Activated gamma-delta T cell (primary cell): ENCODE results near the gene ARHGAP5.

Source experiments
- DNase-seq: peaks from one replicate; lab custom pipeline; 2025; lab: John Stamatoyannopoulos, UW

Gene ARHGAP5

GRCh38 chr14:32075672-32076277 is 1.3 kb upstream of the ARHGAP5 start:
- DNase-seq, result peak; percentile 20

- DNase-seq, result peak; percentile 68
Measured at GRCh38 chr14:32076278-32077080, 625 bp upstream of the ARHGAP5 start.

- peak; percentile 0 for DNase-seq
Measured at GRCh38 chr14:32078023-32078857, 1.1 kb downstream of the ARHGAP5 start.

- DNase-seq, result no peak
Measured at GRCh38 chr14:32078858-32079216, 1.7 kb downstream of the ARHGAP5 start.

- DNase-seq, result no peak
Measured at GRCh38 chr14:32079264-32079663, 2.2 kb downstream of the ARHGAP5 start.

- DNase-seq, result no peak
Measured at GRCh38 chr14:32080001-32080510, 3.0 kb downstream of the ARHGAP5 start.

- no peak for DNase-seq
Measured at GRCh38 chr14:32081901-32082300, 4.8 kb downstream of the ARHGAP5 start.

- DNase-seq, result no peak
Measured at GRCh38 chr14:32083315-32083624, 6.2 kb downstream of the ARHGAP5 start.

GRCh38 chr14:32083789-32084188 is 6.7 kb downstream of the ARHGAP5 start:
- no peak for DNase-seq

- DNase-seq, result no peak
Measured at GRCh38 chr14:32085182-32085844, 8.2 kb downstream of the ARHGAP5 start.

GRCh38 chr14:32085845-32086383 is 8.8 kb downstream of the ARHGAP5 start:
- no peak for DNase-seq

- no peak for DNase-seq
Measured at GRCh38 chr14:32087173-32087861, 10.2 kb downstream of the ARHGAP5 start.

- no peak for DNase-seq
Measured at GRCh38 chr14:32087907-32088306, 10.8 kb downstream of the ARHGAP5 start.

- DNase-seq, result no peak
Measured at GRCh38 chr14:32090686-32091085, 13.6 kb downstream of the ARHGAP5 start.

GRCh38 chr14:32099473-32099872 is 22.4 kb downstream of the ARHGAP5 start:
- no peak for DNase-seq

- DNase-seq, result no peak
Measured at GRCh38 chr14:32100175-32100574, 23.1 kb downstream of the ARHGAP5 start.

- no peak for DNase-seq
Measured at GRCh38 chr14:32102152-32102787, 25.2 kb downstream of the ARHGAP5 start.

GRCh38 chr14:32102968-32103367 is 25.9 kb downstream of the ARHGAP5 start:
- no peak for DNase-seq

GRCh38 chr14:32104308-32104707 is 27.2 kb downstream of the ARHGAP5 start:
- DNase-seq, result no peak

GRCh38 chr14:32104803-32105202 is 27.7 kb downstream of the ARHGAP5 start:
- DNase-seq, result no peak
